GM12878 (cell line): ENCODE data around the gene TANC1. TPM values are rescaled to one million over a fixed set of nuclear protein-coding genes. Genes with fewer than 3 reads are reported as not detected.

Experiments used
- ATAC-seq: fragments of 200-7000 bp; cut with Tn5 transposase; 3 replicates; pipeline ENCODE4 v1.9.1; 2020; ENCODE audit warnings: mild to moderate bottlenecking, moderate library complexity
- BruUV-seq: library from RNA; stranded (reverse); fragments of 400-500 nt; replicated peaks from 2 replicates; lab custom pipeline; 2021; lab: Mats Ljungman, UMichigan
- CTCF ChIA-PET: fragments of 300-600 bp; sonication (Branson Sonifier 250); formaldehyde crosslinking; extraction: SDS; loops from one replicate; lab custom pipeline; 2021; ENCODE audit warnings: inconsistent platforms; lab: Yijun Ruan, JAX
- POLR2A ChIA-PET: fragments of 350-600 bp; formaldehyde crosslinking; extraction: SDS; loops from one replicate; lab custom pipeline; 2021; ENCODE audit warnings: inconsistent platforms; lab: Charles Lee
- RAD21 ChIA-PET: fragments of 300-600 bp; sonication (Branson Sonifier 250); formaldehyde crosslinking; loops from one replicate; lab custom pipeline; 2023; ENCODE audit warnings: antibody characterized with exemption; ENCODE audit not compliant: unreplicated experiment; lab: Charles Lee
- SMC1A ChIA-PET: fragments of 300-600 bp; sonication (Branson Sonifier 250); formaldehyde crosslinking; loops from one replicate; lab custom pipeline; 2023; ENCODE audit not compliant: unreplicated experiment, uncharacterized antibody; lab: Charles Lee
- DNase-seq: peaks from one replicate; pipeline ENCODE4 v3.0.0-alpha.2; 2011; ENCODE audit warnings: low read depth, low spot score
- FAIRE-seq: peaks from 3 replicates; lab custom pipeline; 2011; peaks lifted over from hg19 to GRCh38; lab: Jason Lieb, UNC
- H2AFZ ChIP-seq: 2 replicates; pipeline ENCODE4 v1.6.0; 2011; ENCODE audit warnings: low read depth, low read length, control low read depth; ENCODE audit not compliant: control insufficient read depth
- H3K27ac ChIP-seq: 2 replicates; pipeline ENCODE4 v1.5.1; 2011; ENCODE audit warnings: control low read depth; ENCODE audit not compliant: control insufficient read depth, insufficient read depth
- H3K27me3 ChIP-seq, 2 experiments: replicated peaks in 1 of 2; 2 replicates each; pipeline versions ENCODE4 v1.6.0 to v1.6.1; 2011; ENCODE audit warnings: low read length in 1 of 2; ENCODE audit not compliant: control insufficient read depth in 2 of 2, insufficient read depth in 2 of 2
- H3K36me3 ChIP-seq, 2 experiments: 2 replicates each; pipeline ENCODE4 v1.5.1; 2011; ENCODE audit warnings: low read length in 1 of 2; ENCODE audit not compliant: control insufficient read depth in 2 of 2, insufficient read depth in 2 of 2
- H3K4me1 ChIP-seq: 2 replicates; pipeline ENCODE4 v1.6.1; 2011; ENCODE audit warnings: mild to moderate bottlenecking, low read length, moderate library complexity, mixed read lengths; ENCODE audit not compliant: control insufficient read depth, insufficient read depth
- H3K4me2 ChIP-seq: 2 replicates; pipeline ENCODE4 v1.6.0; 2011; ENCODE audit warnings: control low read depth; ENCODE audit not compliant: control insufficient read depth, insufficient read depth
- H3K4me3 ChIP-seq: fragments of 200-600 bp; sonication (generic); 2 replicates; pipeline ENCODE4 v1.5.1; 2016
- H3K79me2 ChIP-seq: 2 replicates; pipeline ENCODE4 v1.6.0; 2011; ENCODE audit warnings: low read length; ENCODE audit not compliant: control insufficient read depth, insufficient read depth
- H3K9ac ChIP-seq: 2 replicates; pipeline ENCODE4 v1.8.0; 2011; ENCODE audit warnings: low read length, control low read depth, mixed read lengths; ENCODE audit not compliant: control insufficient read depth, insufficient read depth
- H3K9me3 ChIP-seq: replicated peaks from 3 replicates; pipeline ENCODE4 v1.5.1; 2011; ENCODE audit warnings: mild to moderate bottlenecking, low read length; ENCODE audit not compliant: control insufficient read depth, insufficient read depth
- H4K20me1 ChIP-seq: 2 replicates; pipeline ENCODE4 v1.6.0; 2011; ENCODE audit not compliant: control insufficient read depth, insufficient read depth
- GABPA ChIP-seq: IDR thresholded peaks from 2 replicates; pipeline ENCODE4 v1.6.1; 2014; ENCODE audit warnings: antibody characterized with exemption, low read depth, mild to moderate bottlenecking, inconsistent platforms
- IRF5 ChIP-seq: fragments of 450-650 bp; IDR thresholded peaks from 2 replicates; pipeline ENCODE4 v1.6.1; 2017; ENCODE audit warnings: borderline replicate concordance
- MEF2A ChIP-seq: IDR thresholded peaks from 2 replicates; pipeline ENCODE4 v1.6.1; 2011; ENCODE audit warnings: low read depth, mild to moderate bottlenecking, low read length, moderate library complexity; ENCODE audit not compliant: insufficient read depth
- MTA3 ChIP-seq: IDR thresholded peaks from 2 replicates; pipeline ENCODE4 v1.6.1; 2012; ENCODE audit warnings: low read length, inconsistent platforms, borderline replicate concordance
- RAD51 ChIP-seq: fragments of 450-650 bp; IDR thresholded peaks from 2 replicates; pipeline ENCODE4 v1.6.1; 2016; ENCODE audit warnings: moderate library complexity, mild to moderate bottlenecking, inconsistent platforms
- RBBP5 ChIP-seq: fragments of 200-600 bp; sonication (generic); conservative IDR thresholded peaks from 2 replicates; pipeline ENCODE4 v1.6.1; 2016
- SMAD1 ChIP-seq: fragments of 450-650 bp; IDR thresholded peaks from 2 replicates; pipeline ENCODE4 v1.6.1; 2018; ENCODE audit warnings: mild to moderate bottlenecking, low read depth; ENCODE audit not compliant: partially characterized antibody
- ZNF24 ChIP-seq: fragments of 450-650 bp; IDR thresholded peaks from 2 replicates; pipeline ENCODE4 v1.6.1; 2017; ENCODE audit warnings: antibody characterized with exemption, mild to moderate bottlenecking
- ZNF622 ChIP-seq: fragments of 450-650 bp; IDR thresholded peaks from 2 replicates; pipeline ENCODE4 v1.6.1; 2017; ENCODE audit warnings: mild to moderate bottlenecking, inconsistent platforms
- WGBS: methylation state at CpG from one replicate; pipeline ENCODE4 v1.1.6; 2016; ENCODE audit warnings: low lambda C conversion rate; ENCODE audit not compliant: insufficient replicate concordance, insufficient coverage; ENCODE audit errors: missing lambda C conversion rate; 5-methylcytosine and 5-hydroxymethylcytosine counted together
- in situ Hi-C: fragments of 300-500 bp; cut with MboI; formaldehyde crosslinking; loops from 9 replicates; pipeline ENCODE4 v1.14.3; 2018; ENCODE audit warnings: mixed read lengths
- intact Hi-C: fragments of 100-400 bp; cut with micrococcal nuclease; formaldehyde crosslinking; loops from one replicate; pipeline ENCODE4 v1.14.2; 2022; ENCODE audit not compliant: unreplicated experiment
- polyA plus RNA-seq, 11 experiments: library from polyadenylated mRNA; depleted of rRNA in 4 of 11; unstranded in 6 of 11; stranded (reverse) in 5 of 11; fragments of >200 nt; fragmentation: Nextera tagmentation in 4 of 11; fragmentation: Illumina TruSeq in 1 of 11; extraction: Ambion mirVana in 4 of 11; extraction: Trizol in 1 of 11; gene quantifications; 1 replicate in 1 of 11; 2 replicates in 10 of 11; pipeline versions ENCODE4 v1.2.1 to v1.2.3, GENCODE V29; 2011 to 2016; ENCODE audit warnings: inconsistent platforms in 2 of 11, missing spikeins in 2 of 11, low read depth in 1 of 11
- total RNA-seq, 4 experiments: library from RNA; depleted of rRNA in 3 of 4; stranded (reverse); fragments of >200 nt in 3 of 4; fragmentation: Illumina TruSeq in 1 of 4; extraction: Trizol in 1 of 4; gene quantifications; 2 replicates each; pipeline versions ENCODE4 v1.2.1 to v1.2.3, GENCODE V29; 2013 to 2021
- TF ChIP-seq, protein P1 (sequence below): IDR thresholded peaks from 2 replicates; pipeline ENCODE4 v1.6.1; 2011; ENCODE audit warnings: mild to moderate bottlenecking, low read depth, low read length, moderate library complexity; ENCODE audit not compliant: insufficient replicate concordance
- TF ChIP-seq, protein P2 (sequence below): fragments of 450-650 bp; IDR thresholded peaks from 2 replicates; pipeline ENCODE4 v1.6.1; 2018; ENCODE audit warnings: mild to moderate bottlenecking, low read depth, moderate library complexity; ENCODE audit not compliant: partially characterized antibody

The TANC1 gene
- total and polyA plus RNA-seq, 10 of the 15 experiments (the other 5 are each of a cell fraction or from before 2014, with no cell fraction given): 0.05 to 5.0 (median 0.34) TPM

DNA sequence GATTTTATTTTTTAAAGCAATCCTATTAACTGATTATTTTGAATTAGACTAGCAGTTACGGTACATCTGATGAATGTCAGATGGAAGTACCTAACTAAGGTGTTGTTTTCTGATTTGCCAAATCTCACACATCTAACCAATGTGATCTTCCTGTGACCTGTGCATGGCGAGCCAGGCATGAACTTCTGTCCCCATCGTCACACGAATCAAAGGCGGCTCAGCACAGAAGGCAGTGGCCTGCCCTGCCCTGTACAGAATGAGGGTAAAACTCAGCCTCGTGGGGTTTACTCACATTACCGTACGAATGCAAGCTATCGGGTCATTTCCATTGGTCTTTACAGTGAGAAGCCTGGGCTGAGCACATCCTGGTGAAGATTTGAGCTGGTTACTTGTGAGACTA, 230.8 kb downstream of the TANC1 start:
- Histone ChIP-seq H3K27ac (no peak overlapping the region), H3K36me3 (no peaks in the 10 kb centered on the region; a peak in 1 of 4 replicates), H3K4me2 (no peak overlapping the region), H3K9me3 (no peaks in the 10 kb centered on the region), H3K4me1 (peaks cover 13% of the 10 kb centered on the region), H3K4me3 (no peak overlapping the region), H3K27me3 (no peaks in the 10 kb centered on the region), H4K20me1 (no peaks in the 10 kb centered on the region), H3K9ac (no peak overlapping the region), H3K79me2 (no peaks in the 10 kb centered on the region), H2AFZ (no peak overlapping the region)
- ChIA-PET CTCF (interaction anchor here (0.8 kb wide), 1 partner anchor 125 kb away, joined by 3 read pairs; no protein-coding TSS in a partner anchor), POLR2A (no interaction called here), SMC1A (interaction anchor here (1.2 to 1.4 kb wide), 2 partner anchors 11 to 23 kb away, joined by 3 to 5 read pairs; no protein-coding TSS in a partner anchor), RAD21 (no interaction called here)
- BruUV-seq: no TSS peak
- no peak for DNase-seq
- 84% methylated on average over 9 of the region's 9 CpGs for WGBS
- intact Hi-C loops: no loop called here
- no peak for ATAC-seq
- in situ Hi-C loops: no loop called here
- no peak for FAIRE-seq
- TF ChIP-seq, protein P1, sequence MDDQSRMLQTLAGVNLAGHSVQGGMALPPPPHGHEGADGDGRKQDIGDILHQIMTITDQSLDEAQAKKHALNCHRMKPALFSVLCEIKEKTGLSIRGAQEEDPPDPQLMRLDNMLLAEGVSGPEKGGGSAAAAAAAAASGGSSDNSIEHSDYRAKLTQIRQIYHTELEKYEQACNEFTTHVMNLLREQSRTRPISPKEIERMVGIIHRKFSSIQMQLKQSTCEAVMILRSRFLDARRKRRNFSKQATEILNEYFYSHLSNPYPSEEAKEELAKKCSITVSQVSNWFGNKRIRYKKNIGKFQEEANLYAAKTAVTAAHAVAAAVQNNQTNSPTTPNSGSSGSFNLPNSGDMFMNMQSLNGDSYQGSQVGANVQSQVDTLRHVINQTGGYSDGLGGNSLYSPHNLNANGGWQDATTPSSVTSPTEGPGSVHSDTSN: no peak
- TF ChIP-seq RAD51 (no peak), MTA3 (no peak)

DNA sequence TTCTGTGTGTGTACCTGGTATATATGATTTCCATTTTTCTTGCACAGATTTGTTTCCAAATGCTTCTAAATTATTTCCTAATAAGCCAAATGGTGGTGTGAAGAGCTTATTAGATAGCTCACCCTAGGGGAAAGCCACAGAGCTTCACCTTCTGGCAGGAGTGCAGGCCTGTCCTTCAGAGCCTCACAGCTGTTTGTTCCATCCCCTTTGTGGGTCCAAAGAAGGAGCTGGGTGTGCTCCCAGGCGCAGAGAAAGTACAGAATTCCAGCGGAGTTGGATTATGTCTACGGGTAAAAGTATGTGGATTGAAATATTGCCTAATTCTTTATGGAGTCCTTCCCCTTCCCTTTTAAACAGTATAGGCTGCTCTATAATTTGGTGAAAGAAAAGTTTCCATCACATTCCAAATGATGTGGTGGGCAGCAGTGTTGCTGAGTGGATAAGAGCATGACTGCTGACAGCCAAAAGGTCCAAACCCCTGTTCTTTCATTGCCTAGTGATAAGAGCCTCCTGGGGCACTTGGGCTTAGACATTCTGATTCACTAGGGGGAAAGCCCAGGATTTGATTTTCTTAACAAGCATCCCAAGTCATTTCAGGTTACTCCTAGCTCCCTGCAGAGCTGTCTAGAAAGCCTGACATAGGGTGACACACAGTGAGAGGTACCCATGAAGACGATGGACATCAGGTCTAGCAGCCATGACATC, 231.5 kb downstream of the TANC1 start:
- DNase-seq (no peak), FAIRE-seq (no peak), ATAC-seq (no peak)
- no TSS peak for BruUV-seq
- Histone ChIP-seq H3K4me2 (no peak overlapping the region), H3K9me3 (no peaks in the 10 kb centered on the region), H2AFZ (no peak overlapping the region), H3K79me2 (no peaks in the 10 kb centered on the region), H3K27ac (no peak overlapping the region), H3K4me1 (peaks cover 13% of the 10 kb centered on the region), H4K20me1 (no peaks in the 10 kb centered on the region), H3K27me3 (no peaks in the 10 kb centered on the region), H3K36me3 (no peaks in the 10 kb centered on the region; a peak in 1 of 4 replicates), H3K4me3 (no peak overlapping the region), H3K9ac (no peak overlapping the region)
- ChIA-PET POLR2A (no interaction called here), CTCF (interaction anchor here (0.8 to 1.0 kb wide), 2 partner anchors 15 to 124 kb away, joined by 3 read pairs; no protein-coding TSS in a partner anchor), SMC1A (interaction anchor here (0.5 to 2.5 kb wide), 7 partner anchors 10 to 561 kb away, joined by 3 to 12 read pairs (median 3); no protein-coding TSS in a partner anchor), RAD21 (interaction anchor here (1.1 kb wide), 1 partner anchor 11 kb away, joined by 3 read pairs; no protein-coding TSS in a partner anchor)
- in situ Hi-C loops: no loop called here
- WGBS: 90% methylated on average over 4 of the region's 4 CpGs
- intact Hi-C loops: loop anchor here (5.0 to 10.0 kb wide), 2 partner anchors 53 to 515 kb away; partner anchors contain the start of gene MARCHF7
- TF ChIP-seq, protein P2, sequence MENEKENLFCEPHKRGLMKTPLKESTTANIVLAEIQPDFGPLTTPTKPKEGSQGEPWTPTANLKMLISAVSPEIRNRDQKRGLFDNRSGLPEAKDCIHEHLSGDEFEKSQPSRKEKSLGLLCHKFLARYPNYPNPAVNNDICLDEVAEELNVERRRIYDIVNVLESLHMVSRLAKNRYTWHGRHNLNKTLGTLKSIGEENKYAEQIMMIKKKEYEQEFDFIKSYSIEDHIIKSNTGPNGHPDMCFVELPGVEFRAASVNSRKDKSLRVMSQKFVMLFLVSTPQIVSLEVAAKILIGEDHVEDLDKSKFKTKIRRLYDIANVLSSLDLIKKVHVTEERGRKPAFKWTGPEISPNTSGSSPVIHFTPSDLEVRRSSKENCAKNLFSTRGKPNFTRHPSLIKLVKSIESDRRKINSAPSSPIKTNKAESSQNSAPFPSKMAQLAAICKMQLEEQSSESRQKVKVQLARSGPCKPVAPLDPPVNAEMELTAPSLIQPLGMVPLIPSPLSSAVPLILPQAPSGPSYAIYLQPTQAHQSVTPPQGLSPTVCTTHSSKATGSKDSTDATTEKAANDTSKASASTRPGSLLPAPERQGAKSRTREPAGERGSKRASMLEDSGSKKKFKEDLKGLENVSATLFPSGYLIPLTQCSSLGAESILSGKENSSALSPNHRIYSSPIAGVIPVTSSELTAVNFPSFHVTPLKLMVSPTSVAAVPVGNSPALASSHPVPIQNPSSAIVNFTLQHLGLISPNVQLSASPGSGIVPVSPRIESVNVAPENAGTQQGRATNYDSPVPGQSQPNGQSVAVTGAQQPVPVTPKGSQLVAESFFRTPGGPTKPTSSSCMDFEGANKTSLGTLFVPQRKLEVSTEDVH: no peak
- TF ChIP-seq IRF5: no peak
- TF ChIP-seq ZNF24: no peak
- TF ChIP-seq SMAD1: no peak
- TF ChIP-seq GABPA: no peak
- no peak for TF ChIP-seq RBBP5
- no peak for TF ChIP-seq MEF2A
- TF ChIP-seq ZNF622: no peak
